Transverse colon (tissue), 4 donors: ENCODE results near the gene TMEM234.

Experiments
- EP300 ChIP-seq: sonication (generic); formaldehyde crosslinking; IDR thresholded peaks from one replicate; pipeline ENCODE4 v1.6.1; 2017; ENCODE audit warnings: antibody characterized with exemption, low read depth
- POLR2A ChIP-seq: fragments of 450-650 bp; IDR thresholded peaks from one replicate; pipeline ENCODE4 v1.6.1; 2016; ENCODE audit warnings: antibody characterized with exemption, mild to moderate bottlenecking, moderate library complexity
- POLR2AphosphoS5 ChIP-seq, 3 donors: sonication (generic); formaldehyde crosslinking; IDR thresholded peaks; one replicate each; pipeline ENCODE4 v1.6.1; 2016; ENCODE audit warnings: antibody characterized with exemption in 3 of 3
- TF ChIP-seq, protein P1 (sequence below), 5 experiments: fragments of 200-600 bp in 3 of 5; fragments of 450-650 bp in 2 of 5; sonication (generic) in 3 of 5; IDR thresholded peaks; 1 replicate in 2 of 5; 2 replicates in 3 of 5; pipeline ENCODE4 v1.5.1; 2016 to 2017; ENCODE audit warnings: antibody characterized with exemption in 5 of 5, inconsistent platforms in 3 of 5, mild to moderate bottlenecking in 2 of 5, moderate library complexity in 1 of 5

DNA sequence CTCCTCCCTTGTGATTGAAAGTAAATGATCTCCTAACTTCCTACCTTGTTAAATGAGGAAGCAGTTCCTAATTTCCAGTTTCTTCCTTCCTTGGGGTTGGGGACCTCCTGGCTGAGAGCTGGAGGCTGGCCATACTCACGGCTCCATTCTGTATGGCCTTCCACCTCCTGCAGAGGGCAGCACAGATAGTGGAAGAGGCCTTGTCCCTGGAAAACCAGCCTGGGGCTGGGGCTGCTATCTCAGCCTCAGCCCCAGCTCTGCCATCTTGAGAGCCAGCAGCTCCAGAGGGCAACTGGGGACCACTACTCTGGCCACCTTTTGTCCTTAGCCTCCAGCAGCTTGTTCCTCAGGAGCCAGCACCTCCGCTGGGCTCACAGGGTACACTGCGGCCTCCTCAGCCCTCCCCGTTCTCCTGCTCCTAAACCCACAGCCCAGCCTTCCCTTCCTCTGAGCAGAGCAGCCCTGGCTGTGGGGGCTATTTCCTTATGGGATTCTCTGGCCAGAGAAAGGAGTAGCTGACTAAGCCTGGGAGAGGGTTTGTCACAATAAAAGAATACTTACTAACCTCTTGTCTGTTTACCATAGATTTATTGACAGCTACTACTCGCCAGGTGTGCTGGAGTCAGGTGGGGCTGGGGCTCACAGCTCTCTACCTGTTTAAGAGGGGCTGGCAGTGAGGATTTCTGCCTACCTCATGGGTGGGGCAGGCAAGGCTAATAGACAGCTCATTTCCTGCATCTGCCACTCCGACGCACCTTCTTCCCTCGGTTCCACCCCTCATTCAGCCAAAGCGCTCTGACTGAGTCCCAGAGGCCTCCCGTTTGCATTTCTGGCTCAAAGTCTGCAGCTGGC lies 6.3 kb downstream of the TMEM234 start:
- TF ChIP-seq POLR2A: no peak
- TF ChIP-seq, protein P1, sequence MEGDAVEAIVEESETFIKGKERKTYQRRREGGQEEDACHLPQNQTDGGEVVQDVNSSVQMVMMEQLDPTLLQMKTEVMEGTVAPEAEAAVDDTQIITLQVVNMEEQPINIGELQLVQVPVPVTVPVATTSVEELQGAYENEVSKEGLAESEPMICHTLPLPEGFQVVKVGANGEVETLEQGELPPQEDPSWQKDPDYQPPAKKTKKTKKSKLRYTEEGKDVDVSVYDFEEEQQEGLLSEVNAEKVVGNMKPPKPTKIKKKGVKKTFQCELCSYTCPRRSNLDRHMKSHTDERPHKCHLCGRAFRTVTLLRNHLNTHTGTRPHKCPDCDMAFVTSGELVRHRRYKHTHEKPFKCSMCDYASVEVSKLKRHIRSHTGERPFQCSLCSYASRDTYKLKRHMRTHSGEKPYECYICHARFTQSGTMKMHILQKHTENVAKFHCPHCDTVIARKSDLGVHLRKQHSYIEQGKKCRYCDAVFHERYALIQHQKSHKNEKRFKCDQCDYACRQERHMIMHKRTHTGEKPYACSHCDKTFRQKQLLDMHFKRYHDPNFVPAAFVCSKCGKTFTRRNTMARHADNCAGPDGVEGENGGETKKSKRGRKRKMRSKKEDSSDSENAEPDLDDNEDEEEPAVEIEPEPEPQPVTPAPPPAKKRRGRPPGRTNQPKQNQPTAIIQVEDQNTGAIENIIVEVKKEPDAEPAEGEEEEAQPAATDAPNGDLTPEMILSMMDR (IDR thresholded peaks at IDR 0.05): peak; percentile 73 to 83 (median 75)
- TF ChIP-seq POLR2AphosphoS5 (IDR thresholded peaks at IDR 0.05): peak in 2 of 3 donors; percentile 19 to 20
- no peak for TF ChIP-seq EP300
